Glomerular visceral epithelial cell (primary cell): ENCODE measurements around the gene WDR37.

Experiments
- DNase-seq: peaks from one replicate; pipeline ENCODE4 v3.0.0-alpha.2; 2016; ENCODE audit errors: extremely low spot score

Gene WDR37

DNA sequence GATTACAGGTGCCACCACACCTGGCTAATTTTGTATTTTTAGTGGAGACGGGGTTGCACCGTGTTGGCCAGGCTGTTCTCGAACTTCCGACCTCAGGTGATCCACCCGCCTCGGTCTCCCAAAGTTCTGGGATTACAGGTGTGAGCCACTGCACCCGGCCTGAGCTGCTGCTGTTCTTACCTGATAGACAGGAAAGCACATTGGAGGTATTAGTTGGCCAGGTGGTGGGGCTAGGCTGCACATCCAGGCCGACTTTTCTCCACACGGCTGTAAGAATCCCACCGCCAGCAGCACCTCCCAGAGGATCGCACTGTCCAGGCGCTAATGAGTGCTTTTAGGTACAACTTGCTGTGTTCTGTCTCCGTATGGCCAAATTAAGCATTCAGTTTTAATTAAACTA lies 112.6 kb downstream of the WDR37 start:
- no peak for DNase-seq

DNA sequence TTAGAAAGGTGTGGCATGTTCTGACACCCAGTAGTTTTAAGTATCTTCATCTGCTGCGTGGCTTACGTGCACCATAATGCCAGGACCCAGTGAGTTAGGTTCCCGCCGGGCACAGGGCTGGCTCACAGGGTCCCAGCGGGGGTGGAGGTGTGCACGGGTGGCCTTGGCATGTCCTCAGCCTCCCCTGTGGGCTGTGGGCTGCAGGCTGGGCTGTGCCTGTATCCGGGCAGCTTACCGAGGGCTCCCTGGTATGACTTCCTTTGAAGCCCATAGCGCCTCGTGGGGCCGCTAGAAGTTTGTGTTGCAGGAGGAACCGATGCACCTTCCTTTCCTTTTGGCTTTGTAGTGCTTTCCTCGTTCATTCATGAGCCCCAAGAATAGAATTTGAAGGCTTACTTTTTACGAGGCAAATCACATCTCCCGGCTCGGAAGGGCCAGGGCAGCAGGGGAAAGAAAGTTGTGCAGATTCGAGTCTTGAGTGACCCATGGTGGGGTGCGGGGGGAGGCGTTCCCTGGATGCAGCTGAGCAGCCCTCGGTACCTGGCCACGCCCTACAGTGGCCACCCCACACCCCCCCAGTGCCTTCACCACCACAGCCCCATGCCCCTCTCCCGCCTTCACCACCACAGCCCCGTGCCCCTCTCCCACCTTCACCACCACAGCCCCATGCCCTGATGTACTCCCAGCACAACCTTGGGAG lies 113.2 kb downstream of the WDR37 start:
- DNase-seq: no peak

DNA sequence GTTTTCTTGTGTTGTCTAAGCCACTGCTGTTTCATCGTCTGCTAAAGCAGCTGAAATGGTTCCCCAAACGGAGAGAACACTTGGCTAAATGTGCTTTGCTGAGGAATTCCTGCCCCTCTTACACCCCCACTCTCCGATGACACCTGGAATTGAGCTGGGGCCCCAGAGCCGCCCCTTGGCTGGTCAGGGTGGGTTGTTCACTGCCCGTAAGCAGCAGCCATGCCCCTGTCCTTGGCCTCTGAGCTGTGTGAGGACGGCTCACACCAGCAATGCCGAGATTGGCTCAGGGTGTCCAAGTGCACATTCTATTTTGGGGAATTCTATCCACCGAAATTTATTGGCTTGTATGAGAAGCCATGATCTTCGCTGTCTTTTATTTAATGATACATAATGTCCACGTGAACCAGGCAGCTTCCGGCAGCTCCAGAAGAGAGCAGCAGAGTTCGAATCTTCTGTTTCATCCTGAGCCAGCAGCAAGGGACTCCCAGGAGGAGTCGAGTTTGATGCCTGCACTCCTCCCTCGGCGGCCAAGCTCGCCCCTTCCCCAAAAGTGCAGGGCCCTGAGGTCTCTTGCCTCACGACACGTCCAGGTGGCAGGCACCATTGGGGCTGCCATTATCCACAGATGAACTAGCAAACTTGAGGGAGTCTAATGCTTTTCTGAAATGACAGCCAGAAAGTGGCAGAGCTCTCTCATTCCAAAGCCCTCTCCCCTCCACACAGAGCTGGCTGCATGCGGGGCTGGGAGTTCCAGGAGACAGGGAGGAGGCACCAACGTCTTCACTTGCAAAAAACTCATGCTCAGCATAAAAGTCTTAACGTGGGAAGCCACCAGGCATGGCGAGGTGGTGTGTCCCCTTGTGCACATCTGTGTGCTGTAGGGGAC lies 114.0 kb downstream of the WDR37 start:
- DNase-seq: no peak

DNA sequence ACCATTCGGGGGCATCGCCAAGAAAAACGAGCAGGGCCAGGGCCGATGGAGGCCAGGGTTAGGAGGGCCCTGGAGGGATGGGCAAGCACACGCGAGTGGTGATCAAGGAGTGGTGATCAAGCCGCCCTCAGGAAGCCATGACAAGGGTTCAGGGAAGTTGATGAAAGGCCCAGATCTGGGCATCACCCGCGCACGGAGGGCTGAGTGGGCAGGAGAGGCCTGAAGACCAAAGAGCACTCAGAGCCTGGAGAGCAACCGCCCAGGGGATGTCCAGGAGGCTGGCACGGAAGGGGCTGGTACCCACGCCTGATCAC lies 114.6 kb downstream of the WDR37 start:
- no peak for DNase-seq

DNA sequence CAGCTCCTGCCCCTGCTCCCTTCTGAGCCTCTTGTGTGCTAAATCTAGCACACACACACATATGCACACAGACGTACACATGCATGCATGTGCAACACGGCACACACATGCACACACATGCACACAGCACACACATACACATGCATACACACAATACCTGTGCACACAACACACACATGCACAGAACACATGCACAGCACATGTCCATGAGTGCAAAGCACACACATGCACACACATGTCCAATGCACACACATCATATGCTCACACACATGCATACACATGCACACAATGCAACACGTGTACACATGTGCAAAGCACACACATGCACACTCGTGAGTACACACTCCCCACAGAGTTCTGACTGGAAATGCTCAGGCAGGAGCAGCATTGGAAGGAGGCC lies 115.0 kb downstream of the WDR37 start:
- DNase-seq: no peak

DNA sequence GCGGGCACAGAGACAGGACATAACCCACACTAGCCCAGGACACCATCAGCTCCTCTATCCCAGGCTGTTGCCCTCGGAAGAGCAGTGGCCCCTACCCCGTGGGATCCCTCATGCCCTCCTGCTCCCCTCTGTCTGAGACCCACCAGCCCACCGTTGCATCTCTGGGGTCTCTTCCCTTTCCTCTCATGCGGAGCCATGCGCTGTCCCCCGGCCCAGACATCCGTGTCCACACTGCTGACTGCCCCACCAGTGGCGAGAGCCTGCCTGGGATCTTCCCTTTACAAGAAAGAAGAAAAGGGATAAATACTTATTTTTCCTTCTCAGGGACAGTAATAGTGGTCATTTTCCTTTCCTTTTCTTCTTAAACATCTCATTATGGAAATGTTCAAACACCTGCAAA lies 115.4 kb downstream of the WDR37 start:
- DNase-seq: no peak

DNA sequence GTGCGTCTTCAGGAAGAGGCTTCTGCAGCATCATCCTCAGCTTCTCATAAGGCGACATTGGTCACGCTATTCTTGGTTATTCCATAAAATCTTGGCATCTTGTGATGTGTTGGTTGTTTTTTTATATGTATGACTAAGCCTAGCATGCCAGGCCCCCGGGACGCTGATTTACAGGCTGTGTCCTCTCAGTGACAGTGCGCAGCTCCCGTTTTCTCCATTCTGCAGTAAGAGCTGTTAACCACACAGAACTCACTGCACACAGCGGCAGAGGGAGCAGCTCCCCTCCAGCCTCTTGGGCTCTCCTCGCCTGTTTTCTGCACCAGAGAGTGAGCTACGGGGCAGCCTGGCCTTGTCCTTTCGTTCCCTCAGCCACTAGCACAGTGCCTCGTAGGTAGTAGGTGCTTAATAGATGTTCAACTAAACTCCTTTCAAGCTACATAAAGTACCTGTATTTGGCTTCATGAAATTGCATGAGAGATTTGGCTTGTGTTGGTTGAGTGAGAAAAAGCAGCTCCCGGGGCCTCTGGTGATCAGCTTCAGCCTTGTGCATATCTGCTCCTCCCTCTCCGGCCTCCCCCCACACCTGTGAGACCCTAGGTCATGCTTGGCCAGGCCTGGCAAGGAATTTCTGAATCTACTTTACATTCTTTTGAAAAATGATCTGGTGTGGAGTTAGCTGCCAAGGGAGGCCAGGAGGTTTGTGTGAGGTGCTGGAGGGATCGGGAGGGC lies 116.2 kb downstream of the WDR37 start:
- no peak for DNase-seq

DNA sequence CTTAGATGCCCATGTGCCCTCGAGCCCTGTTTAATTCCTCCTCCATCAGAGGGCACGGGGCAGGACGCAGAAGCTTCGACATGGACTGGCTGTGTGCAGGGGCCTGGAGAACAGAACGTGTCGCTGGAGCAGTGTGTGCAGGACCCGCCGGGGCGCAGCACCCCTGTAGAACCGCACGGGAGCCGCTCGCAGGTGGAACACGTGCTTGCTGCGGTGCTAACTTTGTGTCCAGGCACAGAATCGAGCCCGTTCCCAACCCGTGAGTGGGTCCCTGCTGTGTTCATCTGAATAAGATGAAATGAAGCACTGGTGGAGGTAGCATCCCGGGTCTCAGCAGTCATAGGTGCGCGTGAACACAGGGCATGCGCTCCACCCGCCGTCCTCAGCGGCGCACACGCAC lies 116.9 kb downstream of the WDR37 start:
- DNase-seq: no peak

DNA sequence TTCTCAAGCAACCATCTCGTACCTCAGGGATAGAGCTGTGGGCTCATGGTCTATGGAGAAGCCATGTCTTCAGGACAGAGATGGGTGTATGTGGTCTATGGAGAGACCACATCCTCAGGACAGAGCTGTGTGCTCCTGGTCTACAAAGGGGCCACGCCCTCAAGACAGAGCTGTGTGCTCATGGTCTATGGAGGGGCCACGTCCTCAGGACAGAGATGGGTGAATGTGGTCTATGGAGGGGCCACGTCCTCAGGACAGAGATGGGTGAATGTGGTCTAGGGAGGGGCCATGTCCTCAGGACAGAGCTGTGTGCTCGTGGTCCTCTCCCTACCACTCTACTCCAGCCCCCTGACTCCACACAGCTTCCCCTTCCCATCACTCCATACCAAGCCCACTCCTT lies 117.8 kb downstream of the WDR37 start:
- no peak for DNase-seq

DNA sequence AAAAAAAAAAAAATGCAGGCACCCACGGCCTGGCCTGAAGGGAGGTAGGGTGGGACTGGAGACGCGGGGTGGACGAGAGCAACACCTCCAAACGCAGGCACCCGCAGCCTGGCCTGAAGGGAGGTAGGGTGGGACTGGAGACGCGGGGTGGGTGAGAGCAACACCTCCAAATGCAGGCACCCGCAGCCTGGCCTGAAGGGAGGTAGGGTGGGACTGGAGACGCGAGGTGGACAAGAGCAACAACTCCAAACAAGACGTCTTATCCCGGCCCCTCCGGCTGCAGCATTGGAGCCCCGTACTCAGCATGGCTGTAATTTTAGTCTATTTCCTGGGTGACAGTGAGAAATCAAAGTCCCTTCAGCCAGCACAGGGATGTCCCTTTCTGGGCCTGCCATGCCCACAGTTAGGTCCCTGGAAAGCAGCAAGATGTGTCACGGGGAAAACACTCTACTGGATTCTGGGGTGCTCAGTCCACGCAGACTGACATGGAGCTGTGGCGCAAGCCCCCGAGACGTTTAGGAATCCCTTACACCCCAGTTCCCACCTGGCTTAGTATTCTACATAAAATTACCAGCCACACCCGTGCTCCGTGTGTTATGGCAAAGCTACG lies 119.9 kb downstream of the WDR37 start:
- DNase-seq: no peak

DNA sequence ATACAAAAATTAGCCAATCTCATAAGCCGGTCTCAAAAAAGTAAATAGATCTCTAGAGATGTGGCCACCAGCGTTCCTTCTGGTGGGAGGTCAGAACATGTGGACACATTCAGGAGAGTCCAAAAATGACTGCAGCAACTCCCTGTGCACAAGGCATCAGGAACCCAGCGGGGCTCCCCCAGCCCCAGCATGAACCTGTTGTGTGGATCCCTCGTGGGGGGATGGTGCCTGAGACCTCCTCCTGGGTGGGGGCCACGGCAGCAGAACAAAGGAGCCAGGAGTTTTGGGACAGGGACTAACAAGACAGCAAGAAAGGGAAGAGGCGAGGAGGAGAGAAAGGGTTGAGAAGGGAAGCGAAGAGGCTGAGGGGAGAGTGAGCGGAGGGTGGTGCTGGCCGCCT lies 121.8 kb downstream of the WDR37 start:
- DNase-seq: no peak

DNA sequence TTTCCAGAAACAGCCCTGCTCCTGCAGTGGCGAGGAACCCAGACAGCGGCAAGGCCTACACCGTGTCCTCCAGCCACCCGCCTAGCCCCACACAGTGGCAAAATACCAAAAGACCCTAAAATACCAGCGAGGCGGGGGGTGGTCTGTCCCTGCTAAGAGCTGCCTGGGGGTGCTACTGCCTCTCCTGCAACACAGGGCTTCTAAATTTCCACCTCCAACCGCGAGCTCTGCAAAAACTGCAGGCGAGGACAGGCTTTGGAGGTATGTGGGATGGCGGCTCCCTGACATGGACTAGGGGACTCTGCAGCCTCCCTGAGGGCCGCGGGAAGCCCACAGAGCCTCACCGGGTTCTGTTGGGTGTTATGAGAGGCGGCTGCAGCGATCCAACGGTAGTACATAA lies 122.3 kb downstream of the WDR37 start:
- DNase-seq: no peak

DNA sequence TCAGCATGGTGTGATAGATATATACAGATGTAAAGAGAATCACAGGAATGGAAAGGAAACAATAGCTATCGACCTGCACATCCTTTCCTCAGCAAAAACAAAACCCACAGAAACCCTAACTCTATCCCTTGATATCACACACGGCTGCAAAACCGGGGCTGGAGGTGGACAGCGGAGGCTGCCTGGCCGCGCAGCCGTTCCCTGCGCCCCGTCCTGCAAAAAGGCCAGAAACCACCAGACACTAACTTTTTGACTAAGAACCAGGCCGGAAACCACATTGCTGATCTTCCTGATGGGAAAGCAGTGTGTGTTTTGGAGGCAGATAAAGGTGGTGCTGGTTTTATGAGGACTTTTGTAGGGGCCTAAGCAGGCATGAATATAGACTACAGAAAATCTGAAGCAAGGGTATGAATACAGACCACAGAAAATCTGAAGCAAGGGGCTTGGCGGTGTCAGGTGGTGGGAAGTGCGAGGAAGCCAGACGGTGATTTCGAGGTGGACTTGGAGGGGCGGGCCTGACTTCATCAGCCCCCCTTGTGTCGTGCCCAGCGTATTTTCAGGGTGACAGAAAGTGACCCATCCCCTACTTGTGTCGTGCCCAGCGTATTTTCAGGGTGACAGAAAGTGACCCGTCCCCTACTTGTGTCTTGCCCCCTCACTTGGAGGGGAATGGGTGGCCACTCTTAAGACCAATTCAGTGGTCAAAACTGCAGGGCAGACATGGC lies 123.3 kb downstream of the WDR37 start:
- DNase-seq: no peak

DNA sequence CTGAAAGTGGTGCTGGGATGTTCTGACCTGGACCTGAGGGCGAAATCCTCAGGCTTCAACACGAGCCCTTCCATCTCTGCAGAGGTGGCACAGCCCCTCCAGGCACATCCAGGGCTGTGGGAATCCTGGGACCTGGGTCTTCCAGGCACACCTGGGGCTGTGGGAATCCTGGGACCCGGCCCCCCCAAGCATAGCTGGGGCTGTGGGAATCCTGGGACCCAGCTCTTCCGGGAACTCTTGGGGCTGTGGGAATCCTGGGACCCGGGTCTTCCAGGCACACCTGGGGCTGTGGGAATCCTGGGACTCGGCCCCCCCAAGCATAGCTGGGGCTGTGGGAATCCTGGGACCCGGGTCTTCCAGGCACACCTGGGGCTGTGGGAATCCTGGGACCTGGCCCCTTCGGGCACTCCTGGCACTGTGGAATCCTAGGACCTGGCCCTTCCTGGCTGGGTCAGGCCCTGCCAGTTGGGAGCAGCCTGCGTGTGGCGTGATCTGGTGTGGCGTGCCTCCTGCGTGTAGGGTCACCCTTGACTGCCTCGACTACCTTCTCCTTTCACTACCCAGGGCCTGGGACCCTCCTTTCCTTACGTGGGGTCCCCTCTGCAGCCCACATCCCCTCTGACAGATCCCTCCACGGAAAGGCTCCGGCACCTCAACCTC lies 124.0 kb downstream of the WDR37 start:
- no peak for DNase-seq

DNA sequence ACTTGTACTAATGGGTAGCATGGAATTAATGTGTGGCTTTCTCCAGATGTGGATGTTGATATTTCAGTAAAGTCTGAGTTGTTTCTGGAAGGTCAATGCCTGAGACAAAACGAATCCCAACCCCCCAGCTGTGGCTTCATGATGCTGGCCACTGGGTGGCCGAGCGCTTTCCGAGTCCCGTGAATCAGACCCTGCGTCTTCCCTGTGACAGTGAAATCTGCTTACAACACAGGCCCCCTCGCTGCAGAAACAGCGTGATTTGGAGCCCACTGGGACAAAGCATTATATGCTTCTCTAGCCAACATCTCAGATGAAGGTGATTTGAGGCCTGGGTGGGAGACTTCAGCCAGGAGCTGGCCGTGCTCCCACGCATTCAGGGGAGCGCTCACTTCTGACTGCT lies 124.7 kb downstream of the WDR37 start:
- no peak for DNase-seq
